ENCODE results near the gene EID2. TPM values are rescaled to one million over a fixed set of nuclear protein-coding genes. Genes with fewer than 3 reads are reported as not detected.

The EID2 gene
- total RNA-seq, 4 donors from 2014 or later: 11.4 to 17.3 (median 14.7) TPM

DNA sequence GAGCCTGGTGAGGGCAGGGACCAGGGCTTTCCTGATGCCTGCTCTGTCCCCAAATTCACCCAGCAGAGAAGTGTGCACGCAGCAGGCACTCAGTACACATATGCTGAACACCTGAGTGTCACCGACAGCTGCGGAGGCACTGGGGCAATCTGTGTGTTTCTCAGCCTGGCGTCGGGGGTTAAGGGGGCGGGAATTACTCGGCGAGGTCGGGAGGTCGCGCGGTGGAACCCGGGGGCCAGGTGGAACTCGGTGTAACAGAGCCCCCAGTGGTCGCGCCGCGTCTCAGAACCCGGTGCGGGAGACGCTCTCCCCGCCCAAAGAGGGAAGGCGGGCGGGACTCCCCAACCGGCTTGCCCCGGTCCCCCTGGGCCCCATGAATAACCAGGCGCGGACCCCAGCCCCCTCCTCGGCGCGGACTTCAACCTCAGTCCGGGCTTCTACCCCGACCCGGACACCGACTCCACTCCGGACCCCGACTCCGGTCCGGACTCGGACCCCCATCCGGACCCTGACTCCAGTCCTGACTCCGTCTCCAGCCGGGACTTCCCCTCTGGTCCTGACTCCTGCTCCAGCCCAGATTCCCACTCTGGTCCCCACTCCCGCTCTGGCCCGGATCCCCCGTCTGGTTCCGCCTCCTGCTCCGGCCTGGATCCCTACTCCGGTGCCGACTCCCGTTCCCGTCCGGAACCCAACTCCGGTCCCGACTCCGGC lies 25.0 kb downstream of the EID2 start, which contains the start of gene SELENOV:
Gene SELENOV, plus strand, starts transcription at position 300 of the 711 bp plus-strand sequence. Its CDS starts 74 bp downstream, at position 374.
- WGBS, 2 donors (ENCODE audit: low coverage in 1 of 2): 0 to 2% methylated on average over 3 to 9 of the region's 56 CpGs
- TF ChIP-seq POLR2AphosphoS5 (IDR thresholded peaks at IDR 0.05): no peak
- no peak for TF ChIP-seq EP300 (IDR thresholded peaks at IDR 0.05)
- no peak for TF ChIP-seq POLR2A (IDR thresholded peaks at IDR 0.05)
- TF ChIP-seq, protein P1, sequence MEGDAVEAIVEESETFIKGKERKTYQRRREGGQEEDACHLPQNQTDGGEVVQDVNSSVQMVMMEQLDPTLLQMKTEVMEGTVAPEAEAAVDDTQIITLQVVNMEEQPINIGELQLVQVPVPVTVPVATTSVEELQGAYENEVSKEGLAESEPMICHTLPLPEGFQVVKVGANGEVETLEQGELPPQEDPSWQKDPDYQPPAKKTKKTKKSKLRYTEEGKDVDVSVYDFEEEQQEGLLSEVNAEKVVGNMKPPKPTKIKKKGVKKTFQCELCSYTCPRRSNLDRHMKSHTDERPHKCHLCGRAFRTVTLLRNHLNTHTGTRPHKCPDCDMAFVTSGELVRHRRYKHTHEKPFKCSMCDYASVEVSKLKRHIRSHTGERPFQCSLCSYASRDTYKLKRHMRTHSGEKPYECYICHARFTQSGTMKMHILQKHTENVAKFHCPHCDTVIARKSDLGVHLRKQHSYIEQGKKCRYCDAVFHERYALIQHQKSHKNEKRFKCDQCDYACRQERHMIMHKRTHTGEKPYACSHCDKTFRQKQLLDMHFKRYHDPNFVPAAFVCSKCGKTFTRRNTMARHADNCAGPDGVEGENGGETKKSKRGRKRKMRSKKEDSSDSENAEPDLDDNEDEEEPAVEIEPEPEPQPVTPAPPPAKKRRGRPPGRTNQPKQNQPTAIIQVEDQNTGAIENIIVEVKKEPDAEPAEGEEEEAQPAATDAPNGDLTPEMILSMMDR (IDR thresholded peaks at IDR 0.05): no peak
- Histone ChIP-seq H3K9me3 (no peaks in the 10 kb centered on the region), H3K27me3 (peaks cover 70% of the 10 kb centered on the region), H3K36me3 (no peaks in the 10 kb centered on the region), H3K4me1 (peaks cover 0 to 21% (median 15%) of the 10 kb centered on the region in 3 donors), H3K27ac (no peak within 1 kb of the TSS), H3K4me3 (peak within 1 kb of the TSS; percentile 2 to 51)
- peak; percentile 51 for ATAC-seq

DNA sequence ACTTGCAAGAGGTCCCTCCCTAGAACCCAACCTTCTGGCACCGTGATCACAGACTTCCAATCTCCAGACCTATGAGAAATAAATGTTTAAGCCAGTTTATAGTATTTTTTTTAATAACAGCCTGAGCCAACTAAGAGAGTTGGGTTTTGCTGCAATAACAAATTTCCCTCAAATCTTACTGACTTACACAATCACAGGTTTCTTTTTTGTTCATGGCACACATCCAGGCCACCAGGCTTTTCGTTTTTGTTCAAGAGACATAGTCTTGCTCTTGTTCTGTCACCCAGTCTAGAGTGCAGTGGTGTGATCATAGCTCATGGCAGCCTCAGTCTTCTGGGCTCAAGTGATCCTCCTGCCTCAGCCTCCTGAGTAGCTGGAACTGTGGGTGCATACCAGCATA lies 27.0 kb downstream of the EID2 start:
- ATAC-seq: no peak
- Histone ChIP-seq H3K36me3 (no peaks in the 10 kb centered on the region), H3K27me3 (peaks cover 90% of the 10 kb centered on the region), H3K4me1 (peaks cover 0 to 21% (median 15%) of the 10 kb centered on the region in 3 donors), H3K27ac (no peak overlapping the region), H3K9me3 (no peaks in the 10 kb centered on the region), H3K4me3 (no peak overlapping the region)
- WGBS, 2 donors (ENCODE audit: low coverage in 1 of 2): 35 to 37% methylated on average over 2 of the region's 2 CpGs
- TF ChIP-seq POLR2A (IDR thresholded peaks at IDR 0.05) (no peak), POLR2AphosphoS5 (IDR thresholded peaks at IDR 0.05) (no peak), EP300 (IDR thresholded peaks at IDR 0.05) (no peak)
- TF ChIP-seq, protein P1 (IDR thresholded peaks at IDR 0.05): no peak

DNA sequence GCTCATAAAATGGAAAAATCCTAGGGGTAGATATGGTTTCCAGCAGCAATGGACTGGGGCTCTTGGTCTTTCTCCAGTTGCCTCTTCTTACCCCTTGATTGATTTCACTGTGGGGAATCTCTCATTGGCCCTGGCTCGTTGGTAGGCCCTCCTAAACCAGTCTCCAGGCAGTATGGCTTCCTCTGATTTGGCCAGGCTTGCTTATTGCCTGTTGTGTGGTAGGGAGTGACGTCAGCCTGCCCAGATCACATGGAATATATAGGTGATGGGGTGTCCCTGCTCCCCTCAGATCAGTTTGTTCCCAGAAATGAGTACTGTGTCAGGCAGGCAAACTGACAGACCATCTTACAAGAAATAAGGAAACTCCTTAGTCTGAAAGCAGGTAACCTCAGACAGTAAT lies 30.7 kb downstream of the EID2 start:
- WGBS, 2 donors (ENCODE audit: low coverage in 1 of 2): 83% methylated on average over 2 of the region's 2 CpGs; no CpG with 5 or more reads in 1 of the 2 donors
- Histone ChIP-seq H3K27ac (no peak overlapping the region), H3K4me1 (peaks cover 0 to 13% (median 0%) of the 10 kb centered on the region in 3 donors), H3K9me3 (no peaks in the 10 kb centered on the region), H3K36me3 (no peaks in the 10 kb centered on the region), H3K4me3 (no peak overlapping the region), H3K27me3 (peaks cover 97% of the 10 kb centered on the region)
- TF ChIP-seq POLR2AphosphoS5 (IDR thresholded peaks at IDR 0.05) (no peak), POLR2A (IDR thresholded peaks at IDR 0.05) (no peak), EP300 (IDR thresholded peaks at IDR 0.05) (no peak)
- TF ChIP-seq, protein P1 (IDR thresholded peaks at IDR 0.05): no peak
- ATAC-seq: no peak

DNA sequence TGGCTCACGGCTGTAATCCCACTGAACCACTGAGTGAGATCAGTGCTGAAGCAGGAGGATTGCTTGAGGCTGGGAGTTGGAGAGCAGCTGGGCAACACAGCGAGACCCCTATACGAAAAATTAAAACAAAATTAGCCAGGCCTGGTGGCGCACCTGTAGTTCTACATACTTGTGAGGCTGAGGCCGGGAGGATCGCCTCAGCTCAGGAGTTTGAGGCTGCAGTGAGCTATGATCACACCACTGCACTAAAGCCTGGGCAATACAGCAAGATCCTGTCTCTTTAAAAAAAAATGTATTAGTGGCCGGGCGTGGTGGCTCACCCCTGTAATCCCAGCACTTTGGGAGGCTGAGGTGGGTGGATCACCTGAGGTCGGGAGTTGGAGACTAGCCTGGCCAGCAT lies 31.3 kb downstream of the EID2 start:
- Histone ChIP-seq H3K27ac (no peak overlapping the region), H3K36me3 (no peaks in the 10 kb centered on the region), H3K9me3 (no peaks in the 10 kb centered on the region), H3K4me3 (no peak overlapping the region), H3K27me3 (peaks cover 97% of the 10 kb centered on the region), H3K4me1 (peaks cover 0 to 13% (median 0%) of the 10 kb centered on the region in 3 donors)
- TF ChIP-seq POLR2A (IDR thresholded peaks at IDR 0.05) (no peak), EP300 (IDR thresholded peaks at IDR 0.05) (no peak)
- 93% methylated on average over 2 to 7 of the region's 9 CpGs for WGBS, 2 donors (ENCODE audit: low coverage in 1 of 2)
- ATAC-seq: no peak

DNA sequence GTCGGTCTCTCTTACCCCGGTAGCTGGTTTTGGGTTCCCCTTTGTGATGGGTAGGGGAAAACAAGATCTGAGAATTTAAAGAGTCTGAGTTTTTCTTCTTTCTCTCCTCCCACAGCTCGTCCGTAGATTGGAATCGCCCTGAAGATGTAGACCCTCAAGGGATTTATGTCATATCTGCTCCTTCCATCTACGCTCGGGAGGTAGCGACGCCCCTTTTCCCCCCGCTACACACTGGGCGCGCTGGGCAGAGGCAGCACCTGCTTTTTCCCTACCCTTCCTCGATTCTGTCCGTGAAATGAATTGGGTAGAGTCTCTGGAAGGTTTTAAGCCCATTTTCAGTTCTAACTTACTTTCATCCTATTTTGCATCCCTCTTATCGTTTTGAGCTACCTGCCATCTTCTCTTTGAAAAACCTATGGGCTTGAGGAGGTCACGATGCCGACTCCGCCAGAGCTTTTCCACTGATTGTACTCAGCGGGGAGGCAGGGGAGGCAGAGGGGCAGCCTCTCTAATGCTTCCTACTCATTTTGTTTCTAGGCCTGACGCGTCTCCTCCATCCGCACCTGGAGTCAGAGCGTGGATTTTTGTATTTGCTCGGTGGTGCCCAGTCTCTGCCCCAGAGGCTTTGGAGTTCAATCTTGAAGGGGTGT lies 32.1 kb downstream of the EID2 start:
- H3K36me3 ChIP-seq: no peaks in the 10 kb centered on the region
- H3K9me3 ChIP-seq: peaks cover 0 to 1% (median 0%) of the 10 kb centered on the region in 3 donors
- no peak overlapping the region for H3K27ac ChIP-seq
- H3K4me3 ChIP-seq: peak overlapping the region in 1 of 2 donors; percentile 46
- no peak for TF ChIP-seq POLR2A (IDR thresholded peaks at IDR 0.05)
- no peak for TF ChIP-seq POLR2AphosphoS5 (IDR thresholded peaks at IDR 0.05)
- TF ChIP-seq, protein P1 (IDR thresholded peaks at IDR 0.05): no peak
- H3K27me3 ChIP-seq: peaks cover 97% of the 10 kb centered on the region
- 32 to 62% methylated on average over 16 to 17 of the region's 24 CpGs for WGBS, 2 donors (ENCODE audit: low coverage in 1 of 2)
- no peak for ATAC-seq
- H3K4me1 ChIP-seq: peaks cover 0 to 20% (median 0%) of the 10 kb centered on the region in 3 donors
